ENCODE measurements around the gene CS.
"Not testable (repeated sequence)": the region's sequence is repeated elsewhere in the genome, so short reads cannot be mapped to it uniquely, and the experiment has no call there.

DNA sequence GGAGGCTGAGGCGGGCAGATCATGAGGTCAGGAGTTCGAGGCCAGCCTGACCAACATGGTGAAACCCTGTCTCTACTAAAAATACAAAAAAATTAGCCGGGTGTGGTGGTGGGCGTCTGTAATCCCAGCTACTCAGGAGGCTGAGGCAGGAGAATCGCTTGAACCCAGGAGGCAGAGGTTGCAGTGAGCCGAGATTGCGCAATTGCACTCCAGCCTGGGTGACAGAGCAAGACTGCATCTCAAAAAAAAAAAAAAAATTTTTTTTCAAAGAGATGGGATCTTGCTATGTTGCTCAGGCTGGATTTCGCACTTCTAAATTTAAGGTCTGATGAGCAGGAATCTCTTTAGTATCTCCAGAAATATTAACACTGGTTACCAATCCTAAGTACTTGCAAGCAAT, 21.5 kb upstream of the CS start:
- TF ChIP-seq, protein P1, sequence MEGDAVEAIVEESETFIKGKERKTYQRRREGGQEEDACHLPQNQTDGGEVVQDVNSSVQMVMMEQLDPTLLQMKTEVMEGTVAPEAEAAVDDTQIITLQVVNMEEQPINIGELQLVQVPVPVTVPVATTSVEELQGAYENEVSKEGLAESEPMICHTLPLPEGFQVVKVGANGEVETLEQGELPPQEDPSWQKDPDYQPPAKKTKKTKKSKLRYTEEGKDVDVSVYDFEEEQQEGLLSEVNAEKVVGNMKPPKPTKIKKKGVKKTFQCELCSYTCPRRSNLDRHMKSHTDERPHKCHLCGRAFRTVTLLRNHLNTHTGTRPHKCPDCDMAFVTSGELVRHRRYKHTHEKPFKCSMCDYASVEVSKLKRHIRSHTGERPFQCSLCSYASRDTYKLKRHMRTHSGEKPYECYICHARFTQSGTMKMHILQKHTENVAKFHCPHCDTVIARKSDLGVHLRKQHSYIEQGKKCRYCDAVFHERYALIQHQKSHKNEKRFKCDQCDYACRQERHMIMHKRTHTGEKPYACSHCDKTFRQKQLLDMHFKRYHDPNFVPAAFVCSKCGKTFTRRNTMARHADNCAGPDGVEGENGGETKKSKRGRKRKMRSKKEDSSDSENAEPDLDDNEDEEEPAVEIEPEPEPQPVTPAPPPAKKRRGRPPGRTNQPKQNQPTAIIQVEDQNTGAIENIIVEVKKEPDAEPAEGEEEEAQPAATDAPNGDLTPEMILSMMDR (IDR thresholded peaks at IDR 0.05; ENCODE audit: low read depth, low read length), result not testable (repeated sequence)
- not testable (repeated sequence) for TF ChIP-seq EZH2phosphoT487 (IDR thresholded peaks at IDR 0.05; ENCODE audit: low read depth)

All from OCI-LY3 (cell line).